ENCODE data around the gene TM4SF20. TPM values are rescaled to one million over a fixed set of nuclear protein-coding genes. Genes with fewer than 3 reads are reported as not detected.
"Not testable (repeated sequence)": the region's sequence is repeated elsewhere in the genome, so short reads cannot be mapped to it uniquely, and the experiment has no call there.

Gene TM4SF20
- total RNA-seq, 6 experiments from 2014 or later, result not detected

GRCh38 chr2:227383686-227384085 is 4.6 kb upstream of the TM4SF20 start:
- Histone ChIP-seq H3K4me3 (no peak overlapping the region), H3K27me3 (no peaks in the 10 kb centered on the region), H3K36me3 (no peaks in the 10 kb centered on the region), H3K27ac (no peak overlapping the region), H3K4me1 (peaks cover 0 to 2% (median 0%) of the 10 kb centered on the region in 4 donors), H3K9me3 (no peaks in the 10 kb centered on the region)
- intact Hi-C loops (cut with DNase I), result no loop called here
- ATAC-seq (no peak), DNase-seq (no peak)
- 55% methylated on average over 3 of the region's 3 CpGs for WGBS (ENCODE audit: insufficient coverage, low coverage, low lambda C conversion rate, missing lambda C conversion rate)
- TF ChIP-seq POLR2A (IDR thresholded peaks at IDR 0.05) (no peak), CTCF (IDR thresholded peaks at IDR 0.05) (no peak)

- H3K4me1 ChIP-seq; intact Hi-C loops (cut with DNase I); H3K27ac ChIP-seq; H3K27me3 ChIP-seq; DNase-seq; H3K9me3 ChIP-seq; H3K4me3 ChIP-seq; H3K36me3 ChIP-seq; ATAC-seq: not testable (repeated sequence)
- 57% methylated on average over 2 of the region's 2 CpGs for WGBS (ENCODE audit: insufficient coverage, low coverage, low lambda C conversion rate, missing lambda C conversion rate)
Observed at GRCh38 chr2:227382241-227382835, 3.2 kb upstream of the TM4SF20 start.

- Histone ChIP-seq H3K27ac (no peak overlapping the region), H3K4me3 (no peak overlapping the region)
- no peak for ATAC-seq
Observed at GRCh38 chr2:227378371-227378782, 729 bp downstream of the TM4SF20 start.

GRCh38 chr2:227377467-227378351 is 1.4 kb downstream of the TM4SF20 start:
- no peak overlapping the region for H3K27ac ChIP-seq
- DNase-seq, result no peak
- H3K27me3 ChIP-seq, result no peaks in the 10 kb centered on the region
- no peaks in the 10 kb centered on the region for H3K9me3 ChIP-seq
- no peak for ATAC-seq
- TF ChIP-seq CTCF (IDR thresholded peaks at IDR 0.05), result no peak
- TF ChIP-seq POLR2A (IDR thresholded peaks at IDR 0.05), result no peak
- no peak overlapping the region for H3K4me3 ChIP-seq
- intact Hi-C loops (cut with DNase I), result no loop called here
- H3K4me1 ChIP-seq, result no peaks in the 10 kb centered on the region
- no peaks in the 10 kb centered on the region for H3K36me3 ChIP-seq
- WGBS (ENCODE audit: insufficient coverage, low coverage, low lambda C conversion rate, missing lambda C conversion rate), result 59% methylated on average over 8 of the region's 8 CpGs

More at GRCh38 chr2:227378371-227378782, 729 bp downstream of the TM4SF20 start:
- no peaks in the 10 kb centered on the region for H3K9me3 ChIP-seq
- intact Hi-C loops (cut with DNase I), result no loop called here
- no peaks in the 10 kb centered on the region for H3K4me1 ChIP-seq
- WGBS (ENCODE audit: insufficient coverage, low coverage, low lambda C conversion rate, missing lambda C conversion rate), result 76% methylated on average over 3 of the region's 4 CpGs
- H3K36me3 ChIP-seq, result no peaks in the 10 kb centered on the region
- no peak for TF ChIP-seq CTCF (IDR thresholded peaks at IDR 0.05)
- TF ChIP-seq POLR2A (IDR thresholded peaks at IDR 0.05), result no peak
- DNase-seq, result no peak
- H3K27me3 ChIP-seq, result no peaks in the 10 kb centered on the region
